Stimulated activated CD8-positive, alpha-beta memory T cell treated with anti-CD3 and anti-CD28 coated beads, Interleukin-2, amount 100 ng/mL, for 1 hour (primary cell): Measurements from ENCODE around the gene POLR1A.
A peak's percentile ranks its signal among the peaks of the same experiment; 100 is the strongest.

Experiments
- DNase-seq, 2 donors: peaks; one replicate each; pipeline ENCODE4 v3.0.0-alpha.2; 2020; ENCODE audit warnings: low read depth in 2 of 2

The POLR1A gene

GRCh38 chr2:86105252-86105968 is at the start of gene POLR1A:
TSS of gene POLR1A (minus strand) at chr2:86105886. CDS start at chr2:86105776, 110 bp downstream.
- peak; percentile 58 for DNase-seq

- DNase-seq, result no peak
Measured at GRCh38 chr2:86150502-86150901, 44.8 kb upstream of the POLR1A start.

- no peak for DNase-seq
Measured at GRCh38 chr2:86147793-86148192, 42.1 kb upstream of the POLR1A start.

- no peak for DNase-seq
Measured at GRCh38 chr2:86143926-86144685, 38.4 kb upstream of the POLR1A start.

GRCh38 chr2:86143307-86143706 is 37.6 kb upstream of the POLR1A start:
- DNase-seq, result no peak

- DNase-seq, result no peak
Measured at GRCh38 chr2:86142436-86143257, 37.0 kb upstream of the POLR1A start.

- no peak for DNase-seq
Measured at GRCh38 chr2:86140969-86141392, 35.3 kb upstream of the POLR1A start.

- no peak for DNase-seq
Measured at GRCh38 chr2:86139981-86140380, 34.3 kb upstream of the POLR1A start.

GRCh38 chr2:86138736-86139625 is 33.3 kb upstream of the POLR1A start:
- no peak for DNase-seq

GRCh38 chr2:86136141-86136540 is 30.5 kb upstream of the POLR1A start:
- DNase-seq, result no peak

- no peak for DNase-seq
Measured at GRCh38 chr2:86135653-86136052, 30.0 kb upstream of the POLR1A start.

- no peak for DNase-seq
Measured at GRCh38 chr2:86134709-86135108, 29.0 kb upstream of the POLR1A start.

- no peak for DNase-seq
Measured at GRCh38 chr2:86124683-86125082, 19.0 kb upstream of the POLR1A start.

GRCh38 chr2:86123328-86123925 is 17.7 kb upstream of the POLR1A start:
- DNase-seq, result no peak

- DNase-seq, result no peak
Measured at GRCh38 chr2:86118130-86118529, 12.4 kb upstream of the POLR1A start.

- DNase-seq, result no peak
Measured at GRCh38 chr2:86107031-86107430, 1.3 kb upstream of the POLR1A start.

GRCh38 chr2:86105969-86106945 is 571 bp upstream of the POLR1A start, which contains the start of gene PTCD3:
TSS of gene PTCD3 (plus strand) at chr2:86106235. CDS start at chr2:86106248, 13 bp downstream.
- peak; percentile 78 to 86 for DNase-seq

- no peak for DNase-seq
Measured at GRCh38 chr2:86102157-86102556, 3.5 kb downstream of the POLR1A start.

GRCh38 chr2:86097913-86098312 is 7.8 kb downstream of the POLR1A start:
- DNase-seq, result no peak
